Progenitor cell of endocrine pancreas (in vitro differentiated cells): ENCODE measurements around the gene NPR1. TPM values are rescaled to one million over a fixed set of nuclear protein-coding genes. Genes with fewer than 3 reads are reported as not detected.
A peak's percentile ranks its signal among the peaks of the same experiment; 100 is the strongest.
"Not testable (repeated sequence)": the region's sequence is repeated elsewhere in the genome, so short reads cannot be mapped to it uniquely, and the experiment has no call there.

Experiments used
- DNase-seq: peaks from one replicate; pipeline ENCODE4 v3.0.0; 2021; ENCODE audit warnings: low spot score; ENCODE audit not compliant: unreplicated experiment
- H3K27ac Mint-ChIP-seq: 2 replicates; pipeline ENCODE4 v1.8.0; 2021; ENCODE audit warnings: mild to moderate bottlenecking, moderate library complexity, mixed read lengths
- H3K27me3 Mint-ChIP-seq: 2 replicates; pipeline ENCODE4 v1.8.0; 2021; ENCODE audit warnings: mixed read lengths
- H3K36me3 Mint-ChIP-seq: 2 replicates; pipeline ENCODE4 v1.8.0; 2022; ENCODE audit warnings: mixed read lengths; ENCODE audit not compliant: insufficient read depth
- H3K4me1 Mint-ChIP-seq: 2 replicates; pipeline ENCODE4 v1.8.0; 2021; ENCODE audit warnings: low read depth, mixed read lengths
- H3K4me3 Mint-ChIP-seq: 2 replicates; pipeline ENCODE4 v1.8.0; 2021; ENCODE audit warnings: low read depth, mild to moderate bottlenecking, moderate library complexity, mixed read lengths
- H3K9me3 Mint-ChIP-seq: 2 replicates; pipeline ENCODE4 v1.8.0; 2021; ENCODE audit warnings: low read depth, mixed read lengths
- total RNA-seq: library from RNA; stranded (reverse); gene quantifications from 2 replicates; pipeline ENCODE4 v1.2.1, GENCODE V29; 2021
- TF ChIP-seq, protein P1 (sequence below): fragments of 200-600 bp; sonication (generic); IDR thresholded peaks from one replicate; pipeline ENCODE4 v1.5.0; 2021; ENCODE audit warnings: antibody characterized with exemption, mild to moderate bottlenecking; ENCODE audit not compliant: unreplicated experiment

Gene NPR1
- total RNA-seq, 1 donor from 2014 or later = 0.41 TPM

DNA sequence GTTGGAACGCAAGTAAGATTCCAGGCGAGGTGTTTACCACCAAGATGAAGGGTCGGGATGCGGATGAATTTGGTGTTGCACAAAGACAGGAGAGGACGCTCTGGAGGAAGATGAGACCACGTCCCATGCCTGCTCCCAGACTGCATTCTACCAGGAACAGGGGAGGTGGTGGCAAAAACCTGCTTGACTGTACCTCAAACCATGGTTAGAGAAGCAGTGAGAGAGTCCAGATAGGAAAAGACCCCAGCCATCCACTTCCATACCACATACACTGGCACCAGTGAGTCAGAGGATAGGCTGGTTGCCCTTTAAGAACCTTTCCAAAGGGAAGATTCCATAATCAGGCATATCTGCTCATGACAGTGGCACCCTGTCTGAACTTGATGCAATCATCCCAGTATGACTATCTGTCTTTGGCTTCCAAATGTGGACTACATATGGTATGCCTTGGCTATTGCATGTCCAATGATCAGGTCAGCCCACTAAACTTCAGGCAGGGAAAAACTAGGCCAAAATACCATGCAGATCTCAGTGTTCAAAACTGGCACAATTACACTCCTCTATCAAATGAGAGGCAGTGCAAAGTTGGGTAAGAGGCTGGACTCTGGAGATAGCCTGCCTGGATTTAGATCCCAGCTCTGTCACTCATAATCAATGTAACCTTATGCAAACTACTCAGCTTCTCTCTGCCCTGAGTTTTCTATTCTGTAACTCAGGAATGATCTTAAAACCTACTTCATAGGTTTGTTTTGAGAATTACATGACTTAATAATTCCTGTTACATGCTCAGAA, 20.6 kb downstream of the NPR1 start:
- no peaks in the 10 kb centered on the region for H3K36me3 Mint-ChIP-seq
- no peaks in the 10 kb centered on the region for H3K27me3 Mint-ChIP-seq
- no peak for DNase-seq

DNA sequence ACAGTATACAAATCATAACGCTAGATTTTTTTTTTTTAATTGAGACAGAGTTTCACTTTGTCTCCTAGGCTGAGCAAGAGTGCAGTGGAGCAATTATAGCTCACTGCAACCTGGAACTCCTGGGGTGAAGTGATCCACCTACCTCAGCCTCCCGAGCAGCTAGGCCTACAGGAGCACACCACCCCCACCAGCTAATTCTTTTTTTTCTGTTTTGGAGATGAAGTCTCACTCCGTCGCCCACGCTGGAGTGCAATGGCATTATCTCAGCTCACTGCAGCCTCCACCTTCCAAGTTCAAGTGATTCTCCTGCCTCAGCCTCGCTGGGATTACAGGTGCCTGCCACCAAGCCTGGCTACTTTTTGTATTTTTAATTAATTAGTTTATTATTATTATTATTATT, 21.3 kb downstream of the NPR1 start:
- no peaks in the 10 kb centered on the region for H3K9me3 Mint-ChIP-seq
- no peak for DNase-seq
- H3K36me3 Mint-ChIP-seq = no peaks in the 10 kb centered on the region
- no peaks in the 10 kb centered on the region for H3K27me3 Mint-ChIP-seq
- TF ChIP-seq, protein P1, sequence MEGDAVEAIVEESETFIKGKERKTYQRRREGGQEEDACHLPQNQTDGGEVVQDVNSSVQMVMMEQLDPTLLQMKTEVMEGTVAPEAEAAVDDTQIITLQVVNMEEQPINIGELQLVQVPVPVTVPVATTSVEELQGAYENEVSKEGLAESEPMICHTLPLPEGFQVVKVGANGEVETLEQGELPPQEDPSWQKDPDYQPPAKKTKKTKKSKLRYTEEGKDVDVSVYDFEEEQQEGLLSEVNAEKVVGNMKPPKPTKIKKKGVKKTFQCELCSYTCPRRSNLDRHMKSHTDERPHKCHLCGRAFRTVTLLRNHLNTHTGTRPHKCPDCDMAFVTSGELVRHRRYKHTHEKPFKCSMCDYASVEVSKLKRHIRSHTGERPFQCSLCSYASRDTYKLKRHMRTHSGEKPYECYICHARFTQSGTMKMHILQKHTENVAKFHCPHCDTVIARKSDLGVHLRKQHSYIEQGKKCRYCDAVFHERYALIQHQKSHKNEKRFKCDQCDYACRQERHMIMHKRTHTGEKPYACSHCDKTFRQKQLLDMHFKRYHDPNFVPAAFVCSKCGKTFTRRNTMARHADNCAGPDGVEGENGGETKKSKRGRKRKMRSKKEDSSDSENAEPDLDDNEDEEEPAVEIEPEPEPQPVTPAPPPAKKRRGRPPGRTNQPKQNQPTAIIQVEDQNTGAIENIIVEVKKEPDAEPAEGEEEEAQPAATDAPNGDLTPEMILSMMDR = no peak
- no peak overlapping the region for H3K27ac Mint-ChIP-seq
- H3K4me1 Mint-ChIP-seq = peaks cover 14% of the 10 kb centered on the region
- no peak overlapping the region for H3K4me3 Mint-ChIP-seq

More for the DNA sequence above, 20.6 kb downstream of the NPR1 start:
- Mint-ChIP-seq H3K4me3 (no peak overlapping the region), H3K9me3 (no peaks in the 10 kb centered on the region), H3K27ac (peak overlapping the region; percentile 56), H3K4me1 (peaks cover 14% of the 10 kb centered on the region)
- TF ChIP-seq, protein P1 = no peak

DNA sequence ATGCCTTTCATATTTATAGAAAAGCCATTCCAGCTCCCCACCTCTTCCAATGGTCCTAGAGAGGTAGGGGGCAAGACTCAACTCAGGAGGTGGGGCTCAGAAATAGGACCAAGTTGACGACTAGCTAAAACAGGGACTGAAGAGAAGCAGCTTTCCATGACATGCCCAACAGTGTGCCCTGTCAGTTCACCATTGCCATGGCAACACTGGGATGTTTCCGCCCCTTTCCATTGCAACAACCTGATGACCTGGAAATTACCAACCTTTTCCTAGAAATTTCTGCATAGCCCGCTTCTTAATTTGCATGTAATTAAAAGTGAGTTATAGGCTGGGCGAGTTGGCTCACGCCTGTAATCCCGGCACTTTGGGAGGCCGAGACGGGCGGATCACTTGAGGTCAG, 27.0 kb downstream of the NPR1 start:
- H3K27me3 Mint-ChIP-seq = no peaks in the 10 kb centered on the region
- H3K9me3 Mint-ChIP-seq = no peaks in the 10 kb centered on the region
- no peak for DNase-seq
- H3K4me3 Mint-ChIP-seq = no peak overlapping the region
- H3K4me1 Mint-ChIP-seq = no peaks in the 10 kb centered on the region
- H3K36me3 Mint-ChIP-seq = no peaks in the 10 kb centered on the region
- no peak overlapping the region for H3K27ac Mint-ChIP-seq
- TF ChIP-seq, protein P1 = no peak

DNA sequence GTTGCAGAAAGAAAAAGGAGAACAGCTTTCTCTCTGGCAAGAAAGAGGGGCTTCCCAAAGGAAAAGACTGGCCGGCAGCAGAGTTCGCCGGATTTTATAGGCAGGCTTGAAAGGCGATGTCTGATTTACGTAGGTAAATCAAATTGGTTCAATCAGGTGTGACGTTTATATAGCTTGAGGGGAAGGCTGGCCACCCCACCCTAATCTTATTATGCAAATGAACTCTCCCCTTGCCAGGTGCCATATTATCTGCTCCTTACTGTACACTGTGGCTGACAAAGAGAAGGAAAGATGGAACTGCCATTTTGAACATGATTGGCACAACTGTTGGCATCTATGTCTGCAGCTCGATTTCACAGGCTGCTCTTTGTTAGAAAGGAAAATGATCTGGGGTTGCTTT, 32.5 kb downstream of the NPR1 start:
- TF ChIP-seq, protein P1 = no peak
- Mint-ChIP-seq H3K27me3 (no peaks in the 10 kb centered on the region), H3K4me3 (no peak overlapping the region), H3K9me3 (no peaks in the 10 kb centered on the region), H3K36me3 (no peaks in the 10 kb centered on the region), H3K27ac (peak overlapping the region; percentile 83), H3K4me1 (peaks cover 3% of the 10 kb centered on the region)
- DNase-seq = no peak

DNA sequence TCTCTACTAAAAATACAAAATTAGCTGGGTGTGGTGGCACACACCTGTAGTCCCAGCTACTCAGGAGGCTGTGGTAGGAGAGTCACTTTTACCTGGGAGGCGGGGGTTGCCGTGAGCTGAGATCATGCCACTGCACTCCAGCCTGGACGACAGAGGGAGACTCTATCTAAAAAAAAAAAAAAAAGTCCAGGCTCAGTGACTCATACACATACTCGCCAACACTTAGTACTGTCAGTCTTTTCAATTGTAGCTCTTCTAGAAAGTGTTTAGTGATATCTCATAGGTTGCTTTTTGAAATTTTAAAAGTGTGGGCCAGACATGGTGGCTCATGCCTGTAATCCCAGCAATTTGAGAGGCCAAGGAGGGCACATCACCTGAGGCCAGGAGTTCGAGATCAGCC, 37.7 kb downstream of the NPR1 start:
- not testable (repeated sequence) for H3K27me3 Mint-ChIP-seq, H3K27ac Mint-ChIP-seq, H3K9me3 Mint-ChIP-seq, H3K4me1 Mint-ChIP-seq, DNase-seq, H3K36me3 Mint-ChIP-seq, H3K4me3 Mint-ChIP-seq

DNA sequence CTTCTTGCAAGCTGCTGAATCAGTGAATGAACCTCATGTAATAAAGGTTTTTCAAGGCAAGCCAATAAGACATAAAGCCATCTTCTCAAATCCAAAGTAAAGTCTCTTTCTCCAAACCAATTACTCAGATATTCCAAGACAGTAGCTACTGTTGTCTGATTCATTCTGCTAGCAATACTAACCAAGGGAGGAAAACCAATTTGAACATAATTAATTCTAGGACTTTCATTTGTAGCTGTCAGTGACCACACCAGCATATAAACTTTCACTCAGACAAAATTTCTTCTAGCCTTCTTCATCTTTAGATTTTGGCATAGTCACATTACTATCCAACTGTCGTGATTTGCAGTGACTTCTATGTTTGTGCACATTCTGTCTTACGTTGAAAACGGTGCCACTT, 38.8 kb downstream of the NPR1 start:
- TF ChIP-seq, protein P1 = no peak
- Mint-ChIP-seq H3K9me3 (no peaks in the 10 kb centered on the region), H3K4me1 (peaks cover 3% of the 10 kb centered on the region), H3K27ac (no peak overlapping the region), H3K36me3 (no peaks in the 10 kb centered on the region), H3K27me3 (no peaks in the 10 kb centered on the region), H3K4me3 (no peak overlapping the region)
- DNase-seq = no peak
